Stomach (tissue), 9 donors: ENCODE data around the gene MRPL34. TPM values are rescaled to one million over a fixed set of nuclear protein-coding genes. Genes with fewer than 3 reads are reported as not detected.

ENCODE experiments used
- DNase-seq, 2 donors: peaks; one replicate each; pipeline versions ENCODE4 v3.0.0 to v3.0.0-alpha.2; 2013 to 2019
- H3K27ac ChIP-seq, 5 donors: fragments of 200-600 bp in 4 of 5; sonication (generic) in 4 of 5; one replicate each; pipeline ENCODE4 v1.5.1; 2013 to 2019; ENCODE audit warnings: mild to moderate bottlenecking in 1 of 5, moderate library complexity in 1 of 5
- H3K27me3 ChIP-seq, 3 donors: fragments of 200-600 bp; sonication (generic); one replicate each; pipeline ENCODE4 v1.5.1; 2017 to 2019; ENCODE audit warnings: mixed run types in 1 of 3
- H3K36me3 ChIP-seq, 4 donors: fragments of 200-600 bp; sonication (generic); 1 replicate in 3 of 4; 2 replicates in 1 of 4; pipeline ENCODE4 v1.5.1; 2016 to 2019
- H3K4me1 ChIP-seq, 4 donors: fragments of 200-600 bp; sonication (generic); one replicate each; pipeline ENCODE4 v1.5.1; 2016 to 2019
- H3K4me3 ChIP-seq, 4 donors: fragments of 200-600 bp; sonication (generic) in 3 of 4; one replicate each; pipeline ENCODE4 v1.5.1; 2016 to 2019; ENCODE audit warnings: mild to moderate bottlenecking in 1 of 4
- H3K9me3 ChIP-seq, 4 donors: fragments of 200-600 bp; sonication (generic); one replicate each; pipeline ENCODE4 v1.5.1; 2016 to 2019
- CTCF ChIP-seq, 7 experiments: fragments of 450-650 bp in 4 of 7; fragments of 200-600 bp in 3 of 7; sonication (generic) in 3 of 7; IDR thresholded peaks; one replicate each; pipeline ENCODE4 v1.5.1; 2016 to 2019; ENCODE audit warnings: antibody characterized with exemption in 7 of 7, control low read depth in 2 of 7, mild to moderate bottlenecking in 1 of 7
- EP300 ChIP-seq: sonication (generic); formaldehyde crosslinking; IDR thresholded peaks from one replicate; pipeline ENCODE4 v1.6.1; 2017; ENCODE audit warnings: antibody characterized with exemption
- POLR2A ChIP-seq, 4 donors: fragments of 450-650 bp; IDR thresholded peaks; one replicate each; pipeline ENCODE4 v1.6.1; 2016; ENCODE audit warnings: antibody characterized with exemption in 4 of 4, control low read depth in 2 of 4, mild to moderate bottlenecking in 1 of 4, moderate library complexity in 1 of 4
- POLR2AphosphoS5 ChIP-seq, 3 donors: sonication (generic); formaldehyde crosslinking; IDR thresholded peaks; one replicate each; pipeline ENCODE4 v1.6.1; 2016; ENCODE audit warnings: antibody characterized with exemption in 3 of 3
- WGBS, 5 donors: extraction: QIAGEN DNeasy Blood & Tissue Kit in 3 of 5; methylation state at CpG; one replicate each; pipeline versions ENCODE4 v1.1.5 to v1.1.7; 2013 to 2018; 5-methylcytosine and 5-hydroxymethylcytosine counted together
- intact Hi-C: fragments of 100-400 bp; cut with DNase I; formaldehyde crosslinking; loops from one replicate; pipeline ENCODE4 v1.15.1; 2023; ENCODE audit warnings: low total_unique reads
- polyA plus RNA-seq, 3 donors: library from polyadenylated mRNA; stranded (reverse); fragments of 200-250 nt; gene quantifications; one replicate each; pipeline ENCODE4 v1.2.3, GENCODE V29; 2013
- total RNA-seq, 5 donors: library from RNA; depleted of rRNA; stranded (reverse); fragments of >200 nt; gene quantifications; one replicate each; pipeline versions ENCODE4 v1.1.0 to v1.2.3, GENCODE V29; 2014 to 2016
- donor health status: healthy with polysubstance abuse.
- donor health status: Bipolar disorder and iron deficiency.
- donor health status: healthy.

Gene MRPL34
- total and polyA plus RNA-seq, 8 donors: 6.6 to 200 (median 155) TPM

- peaks cover 18 to 48% (median 33%) of the 10 kb centered on the region in 4 donors for H3K4me1 ChIP-seq
- no peak for DNase-seq
- WGBS, 5 donors: 9 to 20% (median 14%) methylated on average over 25 to 90 of the region's 94 CpGs
- H3K27me3 ChIP-seq: peaks cover 0 to 36% (median 11%) of the 10 kb centered on the region in 3 donors
- TF ChIP-seq POLR2A (IDR thresholded peaks at IDR 0.05) (no peak), POLR2AphosphoS5 (IDR thresholded peaks at IDR 0.05) (no peak), CTCF (IDR thresholded peaks at IDR 0.05) (no peak), EP300 (no peak)
- peaks cover 0 to 22% (median 18%) of the 10 kb centered on the region in 4 donors for H3K36me3 ChIP-seq
- H3K9me3 ChIP-seq: no peaks in the 10 kb centered on the region
- H3K4me3 ChIP-seq: peak overlapping the region; percentile 43 to 50 (median 49)
- intact Hi-C loops: no loop called here
- H3K27ac ChIP-seq: peak overlapping the region; percentile 20 to 62 (median 36)
These were observed 23.1 kb downstream of the MRPL34 start for GRCh38 chr19:17328517-17329365.

GRCh38 chr19:17329366-17330261, 23.9 kb downstream of the MRPL34 start:
- Histone ChIP-seq H3K27ac (no peak overlapping the region), H3K9me3 (no peaks in the 10 kb centered on the region), H3K27me3 (peaks cover 0 to 36% (median 11%) of the 10 kb centered on the region in 3 donors), H3K4me3 (peak overlapping the region in 3 of 4 donors; percentile 43 to 50 (median 50)), H3K4me1 (peaks cover 23 to 48% (median 40%) of the 10 kb centered on the region in 4 donors), H3K36me3 (peaks cover 0 to 19% (median 16%) of the 10 kb centered on the region in 4 donors)
- no peak for DNase-seq
- intact Hi-C loops: no loop called here
- WGBS, 5 donors: 59 to 78% (median 70%) methylated on average over 44 to 51 of the region's 51 CpGs
- no peak for TF ChIP-seq POLR2AphosphoS5 (IDR thresholded peaks at IDR 0.05)
- TF ChIP-seq EP300: no peak
- no peak for TF ChIP-seq POLR2A (IDR thresholded peaks at IDR 0.05)
- TF ChIP-seq CTCF (IDR thresholded peaks at IDR 0.05): no peak

GRCh38 chr19:17330262-17331044, 24.8 kb downstream of the MRPL34 start:
- Histone ChIP-seq H3K9me3 (no peaks in the 10 kb centered on the region), H3K27me3 (peaks cover 0 to 36% (median 11%) of the 10 kb centered on the region in 3 donors), H3K4me1 (peaks cover 28 to 57% (median 45%) of the 10 kb centered on the region in 4 donors), H3K27ac (no peak overlapping the region), H3K4me3 (no peak overlapping the region), H3K36me3 (peaks cover 0 to 12% (median 8%) of the 10 kb centered on the region in 4 donors)
- TF ChIP-seq POLR2A (IDR thresholded peaks at IDR 0.05) (no peak), EP300 (no peak), CTCF (IDR thresholded peaks at IDR 0.05) (no peak), POLR2AphosphoS5 (IDR thresholded peaks at IDR 0.05) (no peak)
- intact Hi-C loops: no loop called here
- DNase-seq: no peak
- 91 to 95% (median 93%) methylated on average over 21 to 24 of the region's 24 CpGs for WGBS, 5 donors
